IMR-90 (cell line): ENCODE data around the gene MGAT1.

ENCODE experiments used
- CEBPB ChIP-seq: IDR thresholded peaks from 2 replicates; pipeline ENCODE4 v1.6.1; 2012; ENCODE audit warnings: low read depth, low read length, improper control_type of control experiment
- MXI1 ChIP-seq: IDR thresholded peaks from 2 replicates; pipeline ENCODE4 v1.6.1; 2012; ENCODE audit warnings: low read depth, mild to moderate bottlenecking, low read length, moderate library complexity, borderline replicate concordance
- POLR2A ChIP-seq: IDR thresholded peaks from 2 replicates; pipeline ENCODE4 v1.6.1; 2012; ENCODE audit warnings: mild to moderate bottlenecking, low read depth, low read length
- RCOR1 ChIP-seq: IDR thresholded peaks from 2 replicates; pipeline ENCODE4 v1.6.1; 2012; ENCODE audit warnings: mild to moderate bottlenecking, low read length, improper control_type of control experiment; ENCODE audit not compliant: insufficient replicate concordance
- SMC3 ChIP-seq: fragments of 150-350 bp; IDR thresholded peaks from 2 replicates; pipeline ENCODE4 v1.6.1; 2016; ENCODE audit warnings: low read depth, mild to moderate bottlenecking, antibody characterized with exemption, low read length, moderate library complexity
- TF ChIP-seq, protein P1 (sequence below): conservative IDR thresholded peaks from 2 replicates; pipeline ENCODE4 v1.5.1; 2012; ENCODE audit warnings: mild to moderate bottlenecking, low read depth, low read length, improper control_type of control experiment
- TF ChIP-seq, protein P2 (sequence below): fragments of 150-350 bp; IDR thresholded peaks from 2 replicates; pipeline ENCODE4 v1.6.1; 2016; ENCODE audit warnings: low read depth, mild to moderate bottlenecking, low read length, moderate library complexity, borderline replicate concordance

DNA sequence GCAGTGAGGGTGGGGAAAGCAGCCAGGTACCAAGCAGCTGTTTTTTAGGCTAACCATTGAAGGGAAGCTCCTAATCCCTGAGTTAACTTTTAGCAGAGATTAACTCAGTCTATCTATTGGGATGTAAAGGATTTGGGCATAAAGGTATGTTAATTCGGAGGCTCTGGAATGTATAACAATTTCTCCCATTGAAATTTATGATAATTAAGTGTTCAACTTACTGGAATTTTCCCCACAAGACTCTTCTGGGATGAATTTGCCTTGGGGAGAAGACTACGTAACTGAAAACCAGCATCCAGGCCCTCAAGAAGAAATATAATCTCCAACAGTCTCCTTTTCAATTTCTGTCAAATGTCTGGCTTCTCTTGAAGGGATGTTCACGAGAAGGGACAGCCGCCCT, 34.9 kb upstream of the MGAT1 start:
- TF ChIP-seq, protein P1, sequence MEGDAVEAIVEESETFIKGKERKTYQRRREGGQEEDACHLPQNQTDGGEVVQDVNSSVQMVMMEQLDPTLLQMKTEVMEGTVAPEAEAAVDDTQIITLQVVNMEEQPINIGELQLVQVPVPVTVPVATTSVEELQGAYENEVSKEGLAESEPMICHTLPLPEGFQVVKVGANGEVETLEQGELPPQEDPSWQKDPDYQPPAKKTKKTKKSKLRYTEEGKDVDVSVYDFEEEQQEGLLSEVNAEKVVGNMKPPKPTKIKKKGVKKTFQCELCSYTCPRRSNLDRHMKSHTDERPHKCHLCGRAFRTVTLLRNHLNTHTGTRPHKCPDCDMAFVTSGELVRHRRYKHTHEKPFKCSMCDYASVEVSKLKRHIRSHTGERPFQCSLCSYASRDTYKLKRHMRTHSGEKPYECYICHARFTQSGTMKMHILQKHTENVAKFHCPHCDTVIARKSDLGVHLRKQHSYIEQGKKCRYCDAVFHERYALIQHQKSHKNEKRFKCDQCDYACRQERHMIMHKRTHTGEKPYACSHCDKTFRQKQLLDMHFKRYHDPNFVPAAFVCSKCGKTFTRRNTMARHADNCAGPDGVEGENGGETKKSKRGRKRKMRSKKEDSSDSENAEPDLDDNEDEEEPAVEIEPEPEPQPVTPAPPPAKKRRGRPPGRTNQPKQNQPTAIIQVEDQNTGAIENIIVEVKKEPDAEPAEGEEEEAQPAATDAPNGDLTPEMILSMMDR: no peak
- TF ChIP-seq RCOR1: no peak
- no peak for TF ChIP-seq POLR2A
- TF ChIP-seq SMC3: no peak
- TF ChIP-seq, protein P2, sequence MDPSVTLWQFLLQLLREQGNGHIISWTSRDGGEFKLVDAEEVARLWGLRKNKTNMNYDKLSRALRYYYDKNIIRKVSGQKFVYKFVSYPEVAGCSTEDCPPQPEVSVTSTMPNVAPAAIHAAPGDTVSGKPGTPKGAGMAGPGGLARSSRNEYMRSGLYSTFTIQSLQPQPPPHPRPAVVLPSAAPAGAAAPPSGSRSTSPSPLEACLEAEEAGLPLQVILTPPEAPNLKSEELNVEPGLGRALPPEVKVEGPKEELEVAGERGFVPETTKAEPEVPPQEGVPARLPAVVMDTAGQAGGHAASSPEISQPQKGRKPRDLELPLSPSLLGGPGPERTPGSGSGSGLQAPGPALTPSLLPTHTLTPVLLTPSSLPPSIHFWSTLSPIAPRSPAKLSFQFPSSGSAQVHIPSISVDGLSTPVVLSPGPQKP: no peak
- no peak for TF ChIP-seq MXI1
- no peak for TF ChIP-seq CEBPB
